Loucy (cell line): Measurements from ENCODE around the gene CRYBA4.

Experiments used
- EZH2phosphoT487 ChIP-seq: fragments of 200-600 bp; IDR thresholded peaks from 2 replicates; pipeline ENCODE4 v1.6.1; 2018; ENCODE audit warnings: antibody characterized with exemption, mild to moderate bottlenecking, moderate library complexity, borderline replicate concordance
- TF ChIP-seq, protein P1 (sequence below): fragments of 200-600 bp; sonication (generic); conservative IDR thresholded peaks from 2 replicates; pipeline ENCODE4 v1.5.1; 2014; ENCODE audit warnings: mild to moderate bottlenecking, antibody characterized with exemption, low read length

DNA sequence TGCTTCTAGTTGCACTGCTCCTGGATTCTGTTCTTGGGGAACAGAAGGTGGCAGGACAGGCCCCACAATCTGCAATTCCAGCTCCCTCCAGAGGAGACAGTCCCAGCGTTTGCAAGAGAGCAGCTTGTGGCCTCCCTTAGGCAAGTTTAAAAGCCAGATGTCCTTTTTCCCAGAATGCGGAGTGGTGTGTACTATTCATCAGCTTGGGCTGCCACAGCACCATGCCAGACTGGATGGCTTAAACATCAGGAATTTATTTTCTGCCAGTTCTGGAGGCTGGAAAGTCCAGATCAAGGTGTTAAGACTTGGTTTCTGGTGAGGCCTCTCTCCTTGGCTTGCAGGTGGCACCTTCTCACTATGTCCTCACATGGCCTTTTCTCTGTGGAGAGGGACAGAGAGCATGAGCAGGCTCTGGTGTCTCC is 47.3 kb downstream of the CRYBA4 start:
- TF ChIP-seq, protein P1, sequence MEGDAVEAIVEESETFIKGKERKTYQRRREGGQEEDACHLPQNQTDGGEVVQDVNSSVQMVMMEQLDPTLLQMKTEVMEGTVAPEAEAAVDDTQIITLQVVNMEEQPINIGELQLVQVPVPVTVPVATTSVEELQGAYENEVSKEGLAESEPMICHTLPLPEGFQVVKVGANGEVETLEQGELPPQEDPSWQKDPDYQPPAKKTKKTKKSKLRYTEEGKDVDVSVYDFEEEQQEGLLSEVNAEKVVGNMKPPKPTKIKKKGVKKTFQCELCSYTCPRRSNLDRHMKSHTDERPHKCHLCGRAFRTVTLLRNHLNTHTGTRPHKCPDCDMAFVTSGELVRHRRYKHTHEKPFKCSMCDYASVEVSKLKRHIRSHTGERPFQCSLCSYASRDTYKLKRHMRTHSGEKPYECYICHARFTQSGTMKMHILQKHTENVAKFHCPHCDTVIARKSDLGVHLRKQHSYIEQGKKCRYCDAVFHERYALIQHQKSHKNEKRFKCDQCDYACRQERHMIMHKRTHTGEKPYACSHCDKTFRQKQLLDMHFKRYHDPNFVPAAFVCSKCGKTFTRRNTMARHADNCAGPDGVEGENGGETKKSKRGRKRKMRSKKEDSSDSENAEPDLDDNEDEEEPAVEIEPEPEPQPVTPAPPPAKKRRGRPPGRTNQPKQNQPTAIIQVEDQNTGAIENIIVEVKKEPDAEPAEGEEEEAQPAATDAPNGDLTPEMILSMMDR, result peak; percentile 68
- TF ChIP-seq EZH2phosphoT487, result no peak
